SH-SY5Y (cell line): Measurements from ENCODE around the gene PLCH1.

ENCODE experiments used
- GATA2 ChIP-seq: IDR thresholded peaks from 2 replicates; pipeline ENCODE4 v1.6.1; 2011; ENCODE audit warnings: mild to moderate bottlenecking, low read depth, low read length
- GATA3 ChIP-seq: IDR thresholded peaks from 2 replicates; pipeline ENCODE4 v1.6.1; 2011; ENCODE audit warnings: low read depth, mild to moderate bottlenecking, low read length, moderate library complexity

GRCh38 chr3:155444771-155445170 is 300.1 kb downstream of the PLCH1 start:
- no peak for TF ChIP-seq GATA2
- TF ChIP-seq GATA3, result no peak
